ENCODE measurements around the gene CMYA5.

Gene CMYA5

GRCh38 chr5:79831381-79832309, 142.0 kb downstream of the CMYA5 start:
- H3K27me3 ChIP-seq (ENCODE audit: control insufficient read depth, low read length), result 0 out of 2 replicates have a peak, but pooled peaks cover 2% of the 10 kb centered on the region
- H3K4me3 ChIP-seq (ENCODE audit: low read length), result no peak overlapping the region
- TF ChIP-seq CTCF (IDR thresholded peaks at IDR 0.05; ENCODE audit: low read depth, low read length, poor library complexity, severe bottlenecking) (no peak), EZH2phosphoT487 (IDR thresholded peaks at IDR 0.05; ENCODE audit: borderline replicate concordance, low read length) (no peak)
- H3K27ac ChIP-seq (ENCODE audit: low read depth, low read length), result no peak overlapping the region
- no peaks in the 10 kb centered on the region for H4K20me1 ChIP-seq (ENCODE audit: control insufficient read depth, insufficient read depth, low read depth, low read length)
- H3K4me1 ChIP-seq (ENCODE audit: control insufficient read depth, low read length), result no peaks in the 10 kb centered on the region
- no peaks in the 10 kb centered on the region for H3F3A ChIP-seq (ENCODE audit: control insufficient read depth, insufficient read depth)
- H3K4me2 ChIP-seq (ENCODE audit: low read length), result no peak overlapping the region
- no peaks in the 10 kb centered on the region for H3K79me2 ChIP-seq (ENCODE audit: control insufficient read depth, low read length)
- H3K9me3 ChIP-seq (ENCODE audit: control insufficient read depth, insufficient read depth, low read length), result no peaks in the 10 kb centered on the region
- H3K9me2 ChIP-seq (replicated peaks; ENCODE audit: control insufficient read depth, low read length), result no peaks in the 10 kb centered on the region
- no peaks in the 10 kb centered on the region for H3K36me3 ChIP-seq (ENCODE audit: control insufficient read depth, low read length)

- Histone ChIP-seq H3K27me3 (ENCODE audit: control insufficient read depth, low read length) (0 out of 2 replicates have a peak, but pooled peaks cover 2% of the 10 kb centered on the region), H3K4me1 (ENCODE audit: control insufficient read depth, low read length) (no peaks in the 10 kb centered on the region), H3K36me3 (ENCODE audit: control insufficient read depth, low read length) (no peaks in the 10 kb centered on the region), H3K27ac (ENCODE audit: low read depth, low read length) (no peak overlapping the region), H3K9me3 (ENCODE audit: control insufficient read depth, insufficient read depth, low read length) (no peaks in the 10 kb centered on the region), H4K20me1 (ENCODE audit: control insufficient read depth, insufficient read depth, low read depth, low read length) (no peaks in the 10 kb centered on the region), H3K9me2 (replicated peaks; ENCODE audit: control insufficient read depth, low read length) (no peaks in the 10 kb centered on the region), H3K4me2 (ENCODE audit: low read length) (no peak overlapping the region), H3K4me3 (ENCODE audit: low read length) (no peak overlapping the region), H3F3A (ENCODE audit: control insufficient read depth, insufficient read depth) (no peaks in the 10 kb centered on the region), H3K79me2 (ENCODE audit: control insufficient read depth, low read length) (no peaks in the 10 kb centered on the region)
- TF ChIP-seq EZH2phosphoT487 (IDR thresholded peaks at IDR 0.05; ENCODE audit: borderline replicate concordance, low read length), result no peak
- TF ChIP-seq CTCF (IDR thresholded peaks at IDR 0.05; ENCODE audit: low read depth, low read length, poor library complexity, severe bottlenecking), result no peak
Measured at GRCh38 chr5:79832911-79833310, 143.3 kb downstream of the CMYA5 start.

GRCh38 chr5:79834098-79834753, 144.6 kb downstream of the CMYA5 start:
- no peaks in the 10 kb centered on the region for H3F3A ChIP-seq (ENCODE audit: control insufficient read depth, insufficient read depth)
- no peaks in the 10 kb centered on the region for H3K9me2 ChIP-seq (replicated peaks; ENCODE audit: control insufficient read depth, low read length)

More at GRCh38 chr5:79834098-79834753, 144.6 kb downstream of the CMYA5 start:
- Histone ChIP-seq H3K27me3 (ENCODE audit: control insufficient read depth, low read length) (no peaks in the 10 kb centered on the region), H3K4me2 (ENCODE audit: low read length) (no peak overlapping the region), H3K4me1 (ENCODE audit: control insufficient read depth, low read length) (no peaks in the 10 kb centered on the region), H3K27ac (ENCODE audit: low read depth, low read length) (no peak overlapping the region), H3K36me3 (ENCODE audit: control insufficient read depth, low read length) (no peaks in the 10 kb centered on the region), H4K20me1 (ENCODE audit: control insufficient read depth, insufficient read depth, low read depth, low read length) (no peaks in the 10 kb centered on the region), H3K79me2 (ENCODE audit: control insufficient read depth, low read length) (no peaks in the 10 kb centered on the region), H3K9me3 (ENCODE audit: control insufficient read depth, insufficient read depth, low read length) (no peaks in the 10 kb centered on the region), H3K4me3 (ENCODE audit: low read length) (no peak overlapping the region)
- TF ChIP-seq CTCF (IDR thresholded peaks at IDR 0.05; ENCODE audit: low read depth, low read length, poor library complexity, severe bottlenecking), result no peak
- no peak for TF ChIP-seq EZH2phosphoT487 (IDR thresholded peaks at IDR 0.05; ENCODE audit: borderline replicate concordance, low read length)

Data from DOHH2 (cell line).